PC-9 (cell line): Measurements from ENCODE around the gene SMPD3. TPM values are rescaled to one million over a fixed set of nuclear protein-coding genes. Genes with fewer than 3 reads are reported as not detected.

Experiments used
- BruUV-seq: library from RNA; stranded (reverse); fragments of 400-500 nt; replicated peaks from 2 replicates; lab custom pipeline; 2021; lab: Mats Ljungman, UMichigan
- CTCF ChIA-PET: fragments of 300-600 bp; sonication (Branson Sonifier 250); formaldehyde crosslinking; loops from one replicate; lab custom pipeline; 2022; ENCODE audit warnings: antibody characterized with exemption; lab: Charles Lee
- POLR2A ChIA-PET: fragments of 300-600 bp; sonication (Branson Sonifier 250); formaldehyde crosslinking; loops from one replicate; lab custom pipeline; 2022; ENCODE audit warnings: antibody characterized with exemption; ENCODE audit not compliant: unreplicated experiment; lab: Charles Lee
- DNase-seq, 2 experiments: peaks; one replicate each; pipeline versions ENCODE4 v3.0.0 to v3.0.0-alpha.2; 2015 to 2022; ENCODE audit warnings: mixed read lengths in 1 of 2
- H2AFZ ChIP-seq: fragments of 200-600 bp; sonication (generic); 2 replicates; pipeline ENCODE4 v1.8.1; 2017; ENCODE audit warnings: antibody characterized with exemption
- H3F3A ChIP-seq: fragments of 200-600 bp; sonication (generic); 2 replicates; pipeline ENCODE4 v1.8.1; 2017; ENCODE audit warnings: antibody characterized with exemption, mild to moderate bottlenecking, low read depth; ENCODE audit not compliant: insufficient read depth
- H3K27ac ChIP-seq: fragments of 200-600 bp; sonication (generic); 2 replicates; pipeline ENCODE4 v1.6.1; 2016; ENCODE audit warnings: mixed run types
- H3K27me3 ChIP-seq: fragments of 200-600 bp; sonication (generic); 2 replicates; pipeline ENCODE4 v1.6.1; 2016; ENCODE audit warnings: low read depth, mixed run types; ENCODE audit not compliant: insufficient read depth
- H3K36me3 ChIP-seq: fragments of 200-600 bp; sonication (generic); 2 replicates; pipeline ENCODE4 v1.6.1; 2016; ENCODE audit warnings: low read depth, mixed run types
- H3K4me1 ChIP-seq: fragments of 200-600 bp; sonication (generic); replicated peaks from 2 replicates; pipeline ENCODE4 v1.6.1; 2016; ENCODE audit warnings: mixed run types; ENCODE audit not compliant: insufficient read depth
- H3K4me2 ChIP-seq: fragments of 200-600 bp; sonication (generic); 2 replicates; pipeline ENCODE4 v1.6.1; 2017; ENCODE audit warnings: mixed run types
- H3K4me3 ChIP-seq: fragments of 200-600 bp; sonication (generic); 2 replicates; pipeline ENCODE4 v1.6.1; 2016; ENCODE audit warnings: mixed run types
- H3K79me2 ChIP-seq: fragments of 200-600 bp; sonication (generic); 2 replicates; pipeline ENCODE4 v1.6.1; 2017; ENCODE audit warnings: low read depth, mixed run types
- H3K9me2 ChIP-seq: fragments of 200-600 bp; sonication (generic); 2 replicates; pipeline ENCODE4 v1.8.1; 2017; ENCODE audit warnings: mild to moderate bottlenecking; ENCODE audit not compliant: insufficient read depth
- H3K9me3 ChIP-seq: fragments of 200-600 bp; sonication (generic); 2 replicates; pipeline ENCODE4 v1.8.1; 2016; ENCODE audit warnings: low read depth; ENCODE audit not compliant: insufficient read depth
- H4K20me1 ChIP-seq: fragments of 200-600 bp; sonication (generic); 2 replicates; pipeline ENCODE4 v1.8.1; 2017; ENCODE audit not compliant: insufficient read depth
- EZH2 ChIP-seq: fragments of 200-600 bp; sonication (generic); IDR thresholded peaks from 2 replicates; pipeline ENCODE4 v1.8.0; 2017; ENCODE audit warnings: antibody characterized with exemption, low read depth
- intact Hi-C: fragments of 100-400 bp; cut with micrococcal nuclease; formaldehyde crosslinking; loops from one replicate; pipeline ENCODE4 v1.10.0; 2022; ENCODE audit not compliant: unreplicated experiment
- total RNA-seq: library from RNA; stranded (reverse); gene quantifications from 2 replicates; pipeline ENCODE4 v1.2.3, GENCODE V29; 2021
- TF ChIP-seq, protein P1 (sequence below): fragments of 200-600 bp; sonication (generic); conservative IDR thresholded peaks from 2 replicates; pipeline ENCODE4 v1.6.1; 2017; ENCODE audit warnings: mixed run types, antibody characterized with exemption, mild to moderate bottlenecking, moderate library complexity

Gene SMPD3
- total RNA-seq, 1 experiment from 2014 or later = 0.94 TPM

DNA sequence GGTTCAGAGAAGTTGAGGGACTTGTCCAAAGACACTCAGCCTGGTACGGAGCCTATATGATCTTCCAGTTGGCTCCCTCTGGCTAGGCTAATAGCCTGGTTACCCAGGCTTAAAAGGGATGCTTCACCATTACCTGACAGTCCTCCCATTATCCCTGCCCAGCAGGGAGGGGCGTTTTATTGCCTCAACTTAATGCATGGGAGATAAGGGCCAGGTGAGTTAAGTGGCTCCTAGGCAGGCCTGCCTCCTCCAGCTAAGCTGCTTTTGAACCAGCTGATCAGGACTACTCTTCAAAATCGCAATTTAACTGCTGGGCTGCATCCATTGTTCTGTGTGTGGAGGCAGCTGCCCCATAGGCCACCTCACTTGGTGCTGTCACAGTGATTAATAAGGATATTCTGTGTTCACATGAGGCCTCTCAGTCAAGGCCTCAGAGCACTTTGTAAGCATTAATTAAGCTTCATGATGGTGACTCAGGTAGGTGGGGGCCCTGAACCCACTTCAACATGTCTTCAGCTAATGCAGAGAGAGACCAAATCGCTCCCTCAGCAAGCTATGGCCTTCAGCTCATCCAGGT is 27.9 kb downstream of the SMPD3 start:
- no peak for DNase-seq
- POLR2A ChIA-PET = interaction anchor here (0.8 kb wide), 1 partner anchor 54 kb away, joined by 13 read pairs; no protein-coding TSS in a partner anchor
- Histone ChIP-seq H3K27ac (no peak overlapping the region), H3K27me3 (no peaks in the 10 kb centered on the region), H3K4me3 (no peak overlapping the region), H3K4me1 (peaks cover 29% of the 10 kb centered on the region), H3K79me2 (no peaks in the 10 kb centered on the region), H3K36me3 (no peaks in the 10 kb centered on the region), H4K20me1 (no peaks in the 10 kb centered on the region), H3K9me2 (no peaks in the 10 kb centered on the region), H2AFZ (no peak overlapping the region), H3F3A (peaks cover 29% of the 10 kb centered on the region), H3K4me2 (no peak overlapping the region), H3K9me3 (no peaks in the 10 kb centered on the region)
- CTCF ChIA-PET = no interaction called here
- TF ChIP-seq, protein P1, sequence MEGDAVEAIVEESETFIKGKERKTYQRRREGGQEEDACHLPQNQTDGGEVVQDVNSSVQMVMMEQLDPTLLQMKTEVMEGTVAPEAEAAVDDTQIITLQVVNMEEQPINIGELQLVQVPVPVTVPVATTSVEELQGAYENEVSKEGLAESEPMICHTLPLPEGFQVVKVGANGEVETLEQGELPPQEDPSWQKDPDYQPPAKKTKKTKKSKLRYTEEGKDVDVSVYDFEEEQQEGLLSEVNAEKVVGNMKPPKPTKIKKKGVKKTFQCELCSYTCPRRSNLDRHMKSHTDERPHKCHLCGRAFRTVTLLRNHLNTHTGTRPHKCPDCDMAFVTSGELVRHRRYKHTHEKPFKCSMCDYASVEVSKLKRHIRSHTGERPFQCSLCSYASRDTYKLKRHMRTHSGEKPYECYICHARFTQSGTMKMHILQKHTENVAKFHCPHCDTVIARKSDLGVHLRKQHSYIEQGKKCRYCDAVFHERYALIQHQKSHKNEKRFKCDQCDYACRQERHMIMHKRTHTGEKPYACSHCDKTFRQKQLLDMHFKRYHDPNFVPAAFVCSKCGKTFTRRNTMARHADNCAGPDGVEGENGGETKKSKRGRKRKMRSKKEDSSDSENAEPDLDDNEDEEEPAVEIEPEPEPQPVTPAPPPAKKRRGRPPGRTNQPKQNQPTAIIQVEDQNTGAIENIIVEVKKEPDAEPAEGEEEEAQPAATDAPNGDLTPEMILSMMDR = no peak
- no peak for TF ChIP-seq EZH2
- intact Hi-C loops = no loop called here
- no TSS peak for BruUV-seq

DNA sequence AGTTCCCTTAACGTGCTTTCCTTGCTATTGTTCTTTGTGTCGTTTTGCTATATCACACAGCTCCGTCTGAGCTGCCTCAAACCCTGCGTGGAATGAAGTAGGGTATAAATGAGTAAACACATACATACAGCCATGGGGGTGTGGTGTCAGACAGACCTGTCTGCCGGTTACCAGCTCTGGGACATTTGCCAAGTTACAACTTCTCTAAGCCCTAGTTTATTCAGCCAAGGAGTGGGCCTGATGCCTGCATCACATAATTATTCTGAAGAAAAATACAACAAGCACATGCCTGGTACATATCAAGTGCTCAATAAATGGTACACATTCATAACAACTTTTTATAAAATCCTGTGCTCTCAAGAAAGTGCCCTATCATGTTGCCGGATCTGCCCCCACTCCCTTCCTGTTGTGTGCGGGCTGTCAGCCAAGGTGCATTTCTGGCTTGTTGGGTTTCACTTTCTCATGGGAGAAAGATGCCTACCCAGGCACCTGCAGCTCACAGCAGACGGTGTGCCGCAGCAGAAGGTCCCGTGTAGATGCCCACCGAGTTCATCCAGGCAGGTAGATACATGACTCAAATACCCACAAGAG is 30.5 kb downstream of the SMPD3 start:
- no peaks in the 10 kb centered on the region for H4K20me1 ChIP-seq
- ChIA-PET CTCF (interaction anchor here (0.5 to 1.3 kb wide), 5 partner anchors 8 to 319 kb away, joined by 3 to 6 read pairs (median 5); partner anchors contain the start of gene CDH1), POLR2A (no interaction called here)
- peak overlapping the region; percentile 33; the same call in 1 of the 2 replicates for H3K4me3 ChIP-seq
- no peaks in the 10 kb centered on the region for H3K36me3 ChIP-seq
- H3K4me2 ChIP-seq = peak overlapping the region; percentile 70
- no peak for TF ChIP-seq EZH2
- TF ChIP-seq, protein P1 = no peak
- no peaks in the 10 kb centered on the region for H3K79me2 ChIP-seq
- 0 out of 2 replicates have a peak overlapping the region, but pooled peaks have one; percentile 28 for H2AFZ ChIP-seq
- H3K27ac ChIP-seq = peak overlapping the region; percentile 63
- no peaks in the 10 kb centered on the region for H3K9me3 ChIP-seq
- no TSS peak for BruUV-seq
- DNase-seq = peak; percentile 70 to 75
- H3K27me3 ChIP-seq = no peaks in the 10 kb centered on the region
- intact Hi-C loops = loop anchor here (2.0 kb wide), 1 partner anchor 57 kb away; no protein-coding TSS in a partner anchor
- H3F3A ChIP-seq = peaks cover 29% of the 10 kb centered on the region
- no peaks in the 10 kb centered on the region for H3K9me2 ChIP-seq
- peaks cover 29% of the 10 kb centered on the region for H3K4me1 ChIP-seq

DNA sequence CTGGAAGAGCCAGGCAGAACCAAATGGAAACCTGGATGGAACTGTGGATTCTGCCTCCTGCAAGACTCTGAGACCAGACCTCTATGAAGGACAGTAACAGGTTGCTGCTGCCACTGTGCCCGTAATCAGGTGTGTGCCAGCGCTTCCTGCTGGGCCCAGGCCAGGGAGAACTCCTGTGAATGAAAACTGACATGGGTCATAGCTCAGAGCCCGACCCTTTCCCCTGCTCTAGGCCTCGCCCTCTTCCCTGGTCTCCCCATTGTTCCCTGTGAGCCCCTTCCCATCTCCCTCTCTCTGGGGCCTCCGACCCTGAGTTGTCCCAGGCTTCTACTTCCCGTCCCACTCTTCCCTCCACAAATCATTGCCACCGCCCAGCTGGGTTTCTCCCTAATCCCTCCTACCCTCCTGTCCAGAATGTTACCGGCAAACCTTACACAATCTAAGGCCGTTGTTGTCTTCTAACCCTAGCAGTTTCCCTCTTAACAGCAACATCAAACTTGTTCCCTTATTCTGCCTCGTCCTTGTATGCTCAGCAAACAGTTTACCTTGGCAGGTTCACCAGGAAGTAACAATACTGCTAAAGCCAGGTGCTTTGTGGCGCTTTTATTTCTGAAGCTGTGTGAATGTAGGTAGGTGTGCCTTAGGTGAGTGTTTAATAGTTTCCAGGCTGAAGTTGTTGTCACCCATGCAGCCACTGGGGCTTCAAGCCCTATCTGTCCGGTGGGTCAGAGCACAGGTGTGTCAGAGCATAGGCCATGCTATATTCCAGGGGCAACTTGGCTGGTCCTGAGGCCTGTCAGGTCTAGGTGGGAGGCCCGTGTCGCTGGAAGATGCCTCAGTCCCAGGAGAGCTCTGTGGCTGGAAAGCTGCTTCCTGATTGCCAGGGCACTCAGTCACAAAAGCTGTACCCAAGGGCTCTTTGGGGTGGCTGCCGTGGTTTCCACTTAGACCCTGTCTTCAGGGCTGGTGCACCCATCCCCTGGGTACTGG is 32.0 kb downstream of the SMPD3 start:
- no TSS peak for BruUV-seq
- Histone ChIP-seq H3K4me1 (peaks cover 29% of the 10 kb centered on the region), H3F3A (peaks cover 29% of the 10 kb centered on the region), H3K27me3 (no peaks in the 10 kb centered on the region), H3K4me2 (peak overlapping the region; percentile 70; the same call in 1 of the 2 replicates), H3K9me2 (no peaks in the 10 kb centered on the region), H2AFZ (no peak overlapping the region), H3K9me3 (no peaks in the 10 kb centered on the region), H3K79me2 (no peaks in the 10 kb centered on the region), H3K4me3 (no peak overlapping the region), H3K27ac (peak overlapping the region; percentile 63), H3K36me3 (no peaks in the 10 kb centered on the region), H4K20me1 (no peaks in the 10 kb centered on the region)
- intact Hi-C loops = no loop called here
- TF ChIP-seq, protein P1 = no peak
- no peak for TF ChIP-seq EZH2
- POLR2A ChIA-PET = interaction anchor here (0.5 to 0.7 kb wide), 4 partner anchors 10 to 266 kb away, joined by 3 to 8 read pairs (median 4); no protein-coding TSS in a partner anchor
- DNase-seq = peak; percentile 27 to 85
- CTCF ChIA-PET = interaction anchor here (1.3 kb wide), 1 partner anchor 10 kb away, joined by 5 read pairs; no protein-coding TSS in a partner anchor
